ENCODE data around the gene FCRL4.

Gene FCRL4

GRCh38 chr1:157597959-157598667 lies at the start of gene FCRL4:
Gene FCRL4, minus strand, starts transcription at chr1:157598085. Its CDS starts 141 bp downstream, at chr1:157597944.
- no peak for DNase-seq

DNA sequence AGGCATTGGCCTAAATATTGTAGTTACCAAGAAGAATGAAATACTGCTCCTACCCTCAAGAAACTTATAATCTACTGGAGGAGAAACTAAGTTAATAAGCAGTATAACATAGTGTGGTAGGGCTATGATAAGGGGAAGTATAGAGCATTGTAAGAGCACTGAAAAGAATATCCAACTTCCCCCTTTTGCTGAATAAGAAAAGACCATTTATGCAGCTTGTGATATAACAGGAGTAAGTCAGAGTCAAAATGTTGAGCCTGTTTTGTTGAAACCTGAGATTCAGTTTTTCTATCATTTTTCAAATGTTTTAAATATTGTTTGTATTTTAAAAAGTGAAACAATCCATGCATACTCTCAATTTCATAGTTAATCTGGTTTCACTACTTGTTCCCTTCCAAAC lies 48.3 kb upstream of the FCRL4 start:
- DNase-seq: no peak

- DNase-seq: no peak
Measured at GRCh38 chr1:157641177-157641576, 43.3 kb upstream of the FCRL4 start.

GRCh38 chr1:157639800-157640199 lies 41.9 kb upstream of the FCRL4 start:
- DNase-seq: no peak

- DNase-seq: no peak
Measured at GRCh38 chr1:157628773-157629172, 30.9 kb upstream of the FCRL4 start.

DNA sequence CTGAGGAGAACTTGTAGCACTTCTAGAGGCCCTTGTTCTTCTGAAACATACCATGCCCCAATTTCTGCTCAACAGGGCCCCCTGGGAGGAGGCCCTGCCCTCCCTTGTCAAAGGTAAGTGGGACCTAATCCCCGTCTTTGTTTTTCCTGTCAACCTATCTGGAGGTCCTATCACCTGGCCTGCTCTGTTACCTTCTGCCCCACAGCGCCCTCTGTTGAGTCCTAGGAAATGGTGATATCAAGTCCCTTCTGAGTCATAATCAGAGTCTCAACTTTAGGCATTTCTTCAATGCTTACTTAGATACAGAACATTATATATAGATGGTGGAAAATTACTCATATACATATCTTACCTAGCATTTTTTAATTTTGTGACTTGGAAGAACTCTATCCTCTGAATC lies 28.2 kb upstream of the FCRL4 start:
- peak in 1 of 2 donors; percentile 7 for DNase-seq

DNA sequence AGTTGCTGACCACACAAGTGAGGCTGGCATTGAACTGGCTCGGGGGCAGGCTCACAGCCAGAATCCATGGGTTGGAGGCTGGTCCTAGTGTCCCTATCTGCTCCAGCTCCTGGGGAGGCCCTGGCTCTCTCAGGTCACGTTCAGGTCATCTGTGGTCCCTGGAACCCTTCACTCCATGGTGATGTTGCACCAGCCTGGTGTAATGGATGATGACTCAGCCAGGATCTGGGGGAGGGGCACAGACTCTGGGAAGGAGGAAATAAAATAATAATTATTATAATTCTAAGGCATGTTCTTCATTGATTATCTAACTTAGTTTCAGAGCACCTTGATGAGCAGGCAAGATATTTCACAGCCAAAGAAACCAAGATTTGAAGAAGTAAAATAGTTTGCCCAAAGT lies 26.6 kb upstream of the FCRL4 start:
- no peak for DNase-seq

DNA sequence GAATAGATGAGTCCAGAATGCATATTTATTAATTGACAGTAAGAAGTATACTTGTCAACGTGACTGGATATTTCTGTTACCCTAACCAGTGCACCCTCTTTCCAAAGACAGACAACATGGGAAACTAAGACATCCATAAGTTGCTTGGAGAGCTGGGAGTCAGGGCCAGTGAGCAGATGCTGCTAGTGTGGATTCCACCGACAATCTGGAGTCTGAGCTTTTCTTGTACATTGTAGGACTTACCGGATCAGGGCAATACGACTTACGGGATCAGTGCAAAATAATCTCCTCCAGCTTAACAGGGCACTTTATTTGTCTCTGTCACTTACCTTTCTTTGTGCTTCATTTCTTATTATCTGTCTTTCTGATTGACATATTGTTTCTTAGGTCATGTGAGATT lies 24.6 kb upstream of the FCRL4 start:
- DNase-seq: no peak

DNA sequence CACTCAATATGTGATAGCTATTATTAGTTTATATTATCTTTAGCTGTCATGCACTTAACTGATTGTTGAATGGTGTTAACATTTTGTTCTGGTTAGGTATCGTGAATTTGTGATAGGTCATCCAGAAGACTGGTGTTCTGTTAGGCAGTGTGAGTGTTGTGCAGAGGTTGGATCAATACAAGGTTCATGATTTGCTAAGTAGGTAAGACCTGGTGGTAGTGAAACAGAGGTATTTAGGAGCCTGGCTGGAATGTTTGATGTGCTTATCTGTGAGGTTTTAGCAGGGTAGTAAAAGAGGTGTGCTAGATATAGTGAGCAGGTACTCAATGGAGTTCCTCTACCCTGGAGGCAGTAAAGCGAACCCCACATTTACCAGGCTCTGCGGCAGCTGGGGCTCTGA lies 20.3 kb upstream of the FCRL4 start:
- DNase-seq: no peak

DNA sequence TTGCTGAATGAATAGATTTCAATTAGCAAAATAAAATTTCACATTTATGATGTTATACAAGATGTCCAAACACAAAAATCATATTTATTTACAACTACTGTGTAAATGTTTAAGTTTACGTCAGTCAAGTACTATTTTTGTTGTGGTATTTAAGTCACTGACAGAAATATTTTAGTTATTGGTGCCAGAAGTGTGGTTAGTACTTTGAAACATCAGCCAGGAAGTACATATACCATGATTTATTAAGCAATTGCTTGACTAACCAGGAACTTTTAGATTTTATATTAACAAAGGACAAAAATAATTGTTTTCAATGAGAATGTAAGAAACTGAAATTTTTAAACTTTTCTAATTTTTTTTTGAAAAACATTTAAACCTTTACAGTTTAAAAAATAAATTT lies 2.4 kb upstream of the FCRL4 start:
- no peak for DNase-seq

GRCh38 chr1:157596384-157596783 lies 1.5 kb downstream of the FCRL4 start:
- no peak for DNase-seq

- DNase-seq: no peak
Measured at GRCh38 chr1:157595356-157595755, 2.5 kb downstream of the FCRL4 start.

- DNase-seq: no peak
Measured at GRCh38 chr1:157585984-157586383, 11.9 kb downstream of the FCRL4 start.

GRCh38 chr1:157584503-157584902 lies 13.4 kb downstream of the FCRL4 start:
- no peak for DNase-seq

GRCh38 chr1:157580828-157581210 lies 17.1 kb downstream of the FCRL4 start:
- no peak for DNase-seq

DNA sequence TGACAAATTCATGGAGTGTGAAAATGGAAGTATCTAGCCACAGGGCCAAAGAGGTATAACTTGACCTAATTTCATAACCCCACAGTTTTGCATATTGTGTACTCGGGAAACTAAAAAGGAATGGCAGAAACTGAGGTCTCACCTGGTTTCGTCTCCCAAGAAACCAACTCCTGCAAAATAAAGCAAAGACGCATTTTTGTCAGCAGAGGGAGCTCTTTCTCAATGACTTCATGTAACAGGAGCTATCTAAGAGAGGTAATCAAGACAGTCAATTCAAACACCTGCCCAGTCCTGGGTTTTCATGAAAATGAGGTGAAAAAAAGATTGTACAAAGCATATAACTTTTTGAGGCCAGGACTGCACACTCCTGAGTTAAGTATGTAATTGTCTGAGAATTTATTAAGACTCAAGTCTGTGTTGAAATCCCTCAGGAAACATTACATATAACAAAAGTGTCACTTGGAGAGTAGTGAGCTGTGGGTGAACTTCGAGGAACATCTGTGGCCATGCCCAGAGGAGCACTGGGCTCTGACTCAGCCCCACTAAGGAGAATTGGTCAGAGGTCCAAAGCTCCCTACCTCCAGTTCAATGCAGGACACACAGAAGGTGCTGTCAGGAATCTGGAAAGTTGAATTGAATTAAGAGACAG lies 17.6 kb downstream of the FCRL4 start:
- DNase-seq: peak; percentile 10 to 19

GRCh38 chr1:157577420-157577819 lies 20.5 kb downstream of the FCRL4 start:
- no peak for DNase-seq

- no peak for DNase-seq
Measured at GRCh38 chr1:157575744-157576143, 22.1 kb downstream of the FCRL4 start.

GRCh38 chr1:157574836-157575235 lies 23.0 kb downstream of the FCRL4 start:
- no peak for DNase-seq

DNA sequence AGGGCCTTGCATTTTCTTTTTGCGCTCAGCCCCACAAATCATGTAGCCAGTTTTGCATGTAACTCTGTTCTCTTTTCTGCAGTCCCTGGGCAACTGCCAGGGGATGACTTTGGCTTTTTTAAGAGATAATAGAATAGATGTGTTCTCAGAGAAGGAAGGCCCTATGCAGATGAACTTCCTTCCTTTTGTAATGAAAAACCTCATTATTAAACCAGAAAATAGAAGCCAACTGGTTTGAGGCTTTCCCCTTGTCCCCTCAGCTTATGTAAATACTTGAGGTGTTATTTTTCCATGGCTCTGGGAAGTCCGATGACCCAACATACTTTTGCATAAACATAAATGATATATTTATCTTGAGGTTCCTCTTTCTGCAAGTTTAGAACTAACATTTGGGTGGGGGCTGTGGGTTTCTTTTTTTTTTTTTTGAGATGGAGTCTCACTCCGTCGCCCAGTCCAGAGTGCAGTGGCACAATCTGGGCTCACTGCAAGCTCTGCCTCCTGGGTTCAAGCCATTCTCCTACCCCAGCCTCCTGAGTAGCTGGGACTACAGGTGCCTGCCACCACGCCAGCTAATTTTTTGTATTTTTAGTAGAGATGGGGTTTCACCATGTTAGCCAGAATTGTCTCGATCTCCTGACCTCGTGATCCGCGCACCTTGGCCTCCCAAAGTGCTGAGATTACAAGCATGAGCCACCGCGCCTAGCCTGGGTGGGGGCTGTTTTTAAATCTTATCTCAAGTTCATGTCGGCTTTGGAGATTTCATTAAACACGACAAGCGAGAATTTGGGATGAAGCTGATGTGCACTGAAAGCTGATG lies 31.2 kb downstream of the FCRL4 start:
- no peak for DNase-seq

GRCh38 chr1:157562515-157562914 lies 35.4 kb downstream of the FCRL4 start:
- no peak for DNase-seq

DNA sequence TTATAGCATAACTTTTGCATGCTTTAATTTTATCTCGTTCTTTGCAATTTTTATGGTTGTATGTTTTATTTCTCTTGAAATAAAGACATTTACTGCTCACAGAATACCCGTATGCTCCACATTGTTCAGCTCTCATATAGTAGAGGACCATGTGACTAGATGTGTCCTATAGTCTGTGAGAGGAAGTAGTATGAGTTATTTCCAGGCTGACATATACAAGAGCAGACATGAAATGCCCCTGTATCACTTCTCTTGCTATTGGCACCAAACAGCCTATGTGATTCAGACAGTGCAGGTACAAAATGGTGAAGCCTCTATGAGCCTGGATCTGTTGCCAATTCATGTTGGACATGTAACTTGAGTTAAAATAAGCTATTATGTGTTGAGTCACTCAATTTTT lies 39.8 kb downstream of the FCRL4 start:
- DNase-seq: no peak

- no peak for DNase-seq
Measured at GRCh38 chr1:157551694-157552693, 45.9 kb downstream of the FCRL4 start, which contains the start of gene FCRL5. Gene FCRL5, minus strand, starts transcription at chr1:157552515. Its CDS starts 153 bp downstream, at chr1:157552362.

Data from activated CD4-positive, alpha-beta T cell treated with anti-CD3 and anti-CD28 coated beads for 4 hours (primary cell).